ENCODE data around the gene CALHM2.
"Not testable (repeated sequence)": the region's sequence is repeated elsewhere in the genome, so short reads cannot be mapped to it uniquely, and the experiment has no call there.

Gene CALHM2

GRCh38 chr10:103449208-103450144 is 2.7 kb downstream of the CALHM2 start:
- no peak for DNase-seq

GRCh38 chr10:103448746-103449145 is 3.4 kb downstream of the CALHM2 start:
- DNase-seq: no peak

- DNase-seq: no peak
Observed at GRCh38 chr10:103447187-103447586, 5.0 kb downstream of the CALHM2 start.

GRCh38 chr10:103445767-103446567 is 6.2 kb downstream of the CALHM2 start:
- DNase-seq: no peak

- no peak for DNase-seq
Observed at GRCh38 chr10:103445366-103445765, 6.8 kb downstream of the CALHM2 start.

- DNase-seq: no peak
Observed at GRCh38 chr10:103444478-103444877, 7.7 kb downstream of the CALHM2 start.

GRCh38 chr10:103443475-103444185 is 8.5 kb downstream of the CALHM2 start:
- DNase-seq: no peak

- no peak for DNase-seq
Observed at GRCh38 chr10:103442031-103442461, 10.1 kb downstream of the CALHM2 start.

GRCh38 chr10:103441611-103442010 is 10.6 kb downstream of the CALHM2 start:
- no peak for DNase-seq

GRCh38 chr10:103441206-103441605 is 11.0 kb downstream of the CALHM2 start:
- DNase-seq: no peak

GRCh38 chr10:103440416-103440815 is 11.8 kb downstream of the CALHM2 start:
- DNase-seq: no peak

GRCh38 chr10:103439776-103440175 is 12.4 kb downstream of the CALHM2 start:
- DNase-seq: no peak

- no peak for DNase-seq
Observed at GRCh38 chr10:103433858-103434257, 18.3 kb downstream of the CALHM2 start.

GRCh38 chr10:103431902-103432301 is 20.3 kb downstream of the CALHM2 start:
- DNase-seq: peak; percentile 17

- DNase-seq: no peak
Observed at GRCh38 chr10:103429647-103430046, 22.5 kb downstream of the CALHM2 start.

- no peak for DNase-seq
Observed at GRCh38 chr10:103428989-103429643, 23.1 kb downstream of the CALHM2 start.

GRCh38 chr10:103427866-103428265 is 24.3 kb downstream of the CALHM2 start:
- DNase-seq: no peak

- DNase-seq: no peak
Observed at GRCh38 chr10:103423748-103424147, 28.4 kb downstream of the CALHM2 start.

- DNase-seq: no peak
Observed at GRCh38 chr10:103419101-103419500, 33.1 kb downstream of the CALHM2 start.

GRCh38 chr10:103417601-103418000 is 34.6 kb downstream of the CALHM2 start:
- no peak for DNase-seq

- DNase-seq: not testable (repeated sequence)
Observed at GRCh38 chr10:103417148-103417469, 35.1 kb downstream of the CALHM2 start.

- DNase-seq: peak; percentile 83
Observed at GRCh38 chr10:103416436-103417147, 35.6 kb downstream of the CALHM2 start.

Data from NCI-H510A treated with DMSO at 0.1 percent for 48 hours (cell line).